Measurements from ENCODE around the gene COMMD1.

The COMMD1 gene

DNA sequence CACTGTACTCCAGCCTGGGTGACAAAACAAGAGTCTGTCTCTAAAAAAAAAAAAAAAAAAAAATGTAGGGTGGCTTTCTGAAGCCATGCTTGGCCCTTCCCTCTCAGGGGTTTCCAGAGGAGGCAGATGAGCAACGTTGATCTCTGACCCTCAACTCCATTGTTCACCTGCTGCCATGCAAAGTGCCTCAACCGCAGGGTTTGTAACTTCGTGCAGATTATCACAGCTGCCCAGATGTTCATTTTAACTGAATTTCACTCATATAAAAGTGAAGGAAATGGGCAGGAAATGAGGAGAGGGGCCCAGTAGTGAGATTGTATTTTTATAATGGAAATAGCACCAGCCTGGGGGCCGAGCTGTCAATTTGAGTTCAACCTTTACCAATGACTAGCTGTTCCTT, 275.5 kb downstream of the COMMD1 start:
- DNase-seq (ENCODE audit: low read depth), result no peak

- DNase-seq (ENCODE audit: low read depth), result no peak
These were observed 276.4 kb downstream of the COMMD1 start for GRCh38 chr2:62181843-62182242.

DNA sequence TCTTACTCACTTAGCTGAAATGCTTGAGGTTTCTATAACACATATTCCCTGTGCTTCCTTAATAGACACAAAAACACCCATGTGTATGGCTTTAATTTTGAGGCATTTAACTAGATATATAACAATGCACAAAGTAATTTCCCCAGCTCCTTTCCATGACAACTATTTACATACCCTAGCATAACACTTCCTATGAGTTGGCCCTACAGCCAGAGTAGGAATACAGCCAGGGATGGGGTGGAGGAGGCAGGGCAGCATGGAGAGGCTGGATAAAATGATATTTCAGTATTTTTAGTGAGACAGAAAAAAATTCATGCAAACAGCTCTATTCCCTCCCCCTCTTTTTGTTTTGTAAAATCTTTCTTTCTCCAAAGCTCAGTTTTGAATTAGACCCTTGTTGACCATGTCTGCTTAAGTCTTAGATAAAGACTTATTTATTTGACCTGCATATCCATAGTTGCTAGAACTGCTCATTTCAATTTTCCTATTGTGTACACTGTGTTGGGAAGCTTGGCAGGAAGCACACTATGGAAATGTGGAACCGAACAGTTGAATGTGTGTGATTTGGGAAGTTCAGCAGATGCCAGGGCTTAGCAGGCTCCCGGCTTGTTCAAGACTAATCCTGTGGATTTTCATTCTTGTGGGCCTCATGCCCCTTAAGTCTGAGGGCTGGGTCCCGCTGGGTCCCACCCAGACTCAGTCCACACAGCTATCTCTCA, 279.2 kb downstream of the COMMD1 start:
- no peak for DNase-seq (ENCODE audit: low read depth)

All from stimulated activated CD8-positive, alpha-beta memory T cell treated with anti-CD3 and anti-CD28 coated beads, Interleukin-4, amount 100 ng/mL, for 24 hours (primary cell).